ENCODE results near the gene CERT1. TPM values are rescaled to one million over a fixed set of nuclear protein-coding genes. Genes with fewer than 3 reads are reported as not detected.

Gene CERT1
- total RNA-seq, 1 experiment from 2014 or later = 17.6 TPM

GRCh38 chr5:75384218-75384617 is 127.2 kb downstream of the CERT1 start:
- Histone ChIP-seq H3K36me3 (ENCODE audit: low read depth) (no peaks in the 10 kb centered on the region; the same call in 1 of the 2 replicates), H3K27me3 (ENCODE audit: insufficient read depth, low read depth) (no peaks in the 10 kb centered on the region), H3K79me2 (ENCODE audit: low read depth) (no peaks in the 10 kb centered on the region), H4K20me1 (ENCODE audit: insufficient read depth) (no peaks in the 10 kb centered on the region), H2AFZ (no peak overlapping the region), H3K4me2 (no peak overlapping the region), H3K4me1 (replicated peaks; ENCODE audit: insufficient read depth) (no peaks in the 10 kb centered on the region), H3F3A (ENCODE audit: insufficient read depth, low read depth) (no peaks in the 10 kb centered on the region), H3K27ac (no peak overlapping the region), H3K9me3 (ENCODE audit: insufficient read depth, low read depth) (no peaks in the 10 kb centered on the region), H3K9me2 (ENCODE audit: insufficient read depth) (no peaks in the 10 kb centered on the region), H3K4me3 (no peak overlapping the region)
- TF ChIP-seq CTCF (conservative IDR thresholded peaks at IDR 0.05) = no peak
- no peak for DNase-seq
- CTCF ChIA-PET = interaction anchor here (0.5 to 0.6 kb wide), 2 partner anchors 53 to 544 kb away, joined by 4 to 5 read pairs; no protein-coding TSS in a partner anchor
- POLR2A ChIA-PET (ENCODE audit: unreplicated experiment) = no interaction called here
- intact Hi-C loops (cut with micrococcal nuclease; ENCODE audit: unreplicated experiment) = no loop called here
- BruUV-seq (replicated peaks) = no TSS peak

GRCh38 chr5:75381456-75381855 is 130.0 kb downstream of the CERT1 start:
- Histone ChIP-seq H2AFZ (no peak overlapping the region), H3K9me2 (ENCODE audit: insufficient read depth) (no peaks in the 10 kb centered on the region), H3F3A (ENCODE audit: insufficient read depth, low read depth) (no peaks in the 10 kb centered on the region; the same call in 1 of the 2 replicates), H3K4me3 (no peak overlapping the region), H3K27me3 (ENCODE audit: insufficient read depth, low read depth) (no peaks in the 10 kb centered on the region), H3K27ac (no peak overlapping the region), H3K79me2 (ENCODE audit: low read depth) (no peaks in the 10 kb centered on the region), H3K9me3 (ENCODE audit: insufficient read depth, low read depth) (no peaks in the 10 kb centered on the region), H3K4me2 (no peak overlapping the region), H4K20me1 (ENCODE audit: insufficient read depth) (no peaks in the 10 kb centered on the region), H3K36me3 (ENCODE audit: low read depth) (no peaks in the 10 kb centered on the region; the same call in 1 of the 2 replicates), H3K4me1 (replicated peaks; ENCODE audit: insufficient read depth) (no peaks in the 10 kb centered on the region)
- no TSS peak for BruUV-seq (replicated peaks)
- TF ChIP-seq EZH2 (IDR thresholded peaks at IDR 0.05; ENCODE audit: low read depth) (no peak), CTCF (conservative IDR thresholded peaks at IDR 0.05) (no peak)
- intact Hi-C loops (cut with micrococcal nuclease; ENCODE audit: unreplicated experiment) = no loop called here
- no peak for DNase-seq
- ChIA-PET CTCF (no interaction called here), POLR2A (ENCODE audit: unreplicated experiment) (no interaction called here)

DNA sequence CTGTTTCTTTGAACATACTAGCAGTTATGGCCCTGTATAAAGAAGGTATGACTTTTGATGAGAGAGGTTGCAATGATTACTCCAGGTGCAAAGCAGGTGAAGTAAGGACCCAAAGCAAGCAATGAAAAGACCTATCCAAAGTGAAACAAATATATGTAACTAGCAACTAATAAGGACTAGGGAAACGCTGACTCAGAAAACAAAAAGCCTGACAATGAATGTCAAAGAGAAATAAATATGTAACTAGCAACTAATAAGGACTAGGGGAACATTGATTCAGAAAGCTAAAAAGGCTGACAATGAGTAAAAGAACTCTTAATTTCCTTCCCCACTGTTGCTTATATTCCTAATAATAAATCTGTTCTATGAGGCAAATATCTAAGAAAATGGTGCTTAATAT is 131.3 kb downstream of the CERT1 start:
- Histone ChIP-seq H3K27me3 (ENCODE audit: insufficient read depth, low read depth) (no peaks in the 10 kb centered on the region), H2AFZ (no peak overlapping the region), H3K4me2 (no peak overlapping the region), H3K4me3 (no peak overlapping the region), H3K27ac (no peak overlapping the region), H4K20me1 (ENCODE audit: insufficient read depth) (no peaks in the 10 kb centered on the region), H3K4me1 (replicated peaks; ENCODE audit: insufficient read depth) (no peaks in the 10 kb centered on the region), H3K79me2 (ENCODE audit: low read depth) (no peaks in the 10 kb centered on the region), H3F3A (ENCODE audit: insufficient read depth, low read depth) (no peaks in the 10 kb centered on the region; the same call in 1 of the 2 replicates), H3K9me2 (ENCODE audit: insufficient read depth) (no peaks in the 10 kb centered on the region), H3K36me3 (ENCODE audit: low read depth) (peaks cover 1% of the 10 kb centered on the region), H3K9me3 (ENCODE audit: insufficient read depth, low read depth) (no peaks in the 10 kb centered on the region)
- POLR2A ChIA-PET (ENCODE audit: unreplicated experiment) = no interaction called here
- BruUV-seq (replicated peaks) = no TSS peak
- TF ChIP-seq CTCF (conservative IDR thresholded peaks at IDR 0.05) (no peak), EZH2 (IDR thresholded peaks at IDR 0.05; ENCODE audit: low read depth) (no peak)
- intact Hi-C loops (cut with micrococcal nuclease; ENCODE audit: unreplicated experiment) = no loop called here
- CTCF ChIA-PET = no interaction called here
- DNase-seq = no peak

Measured in PC-9 (cell line).